ENCODE results near the gene NDUFAF3. TPM values are rescaled to one million over a fixed set of nuclear protein-coding genes. Genes with fewer than 3 reads are reported as not detected.

Gene NDUFAF3
- total RNA-seq, 1 experiment from 2014 or later: 133 TPM

- H3K9me3 Mint-ChIP-seq (ENCODE audit: low read depth, unreplicated experiment): no peaks in the 10 kb centered on the region
- TF ChIP-seq, protein P1, sequence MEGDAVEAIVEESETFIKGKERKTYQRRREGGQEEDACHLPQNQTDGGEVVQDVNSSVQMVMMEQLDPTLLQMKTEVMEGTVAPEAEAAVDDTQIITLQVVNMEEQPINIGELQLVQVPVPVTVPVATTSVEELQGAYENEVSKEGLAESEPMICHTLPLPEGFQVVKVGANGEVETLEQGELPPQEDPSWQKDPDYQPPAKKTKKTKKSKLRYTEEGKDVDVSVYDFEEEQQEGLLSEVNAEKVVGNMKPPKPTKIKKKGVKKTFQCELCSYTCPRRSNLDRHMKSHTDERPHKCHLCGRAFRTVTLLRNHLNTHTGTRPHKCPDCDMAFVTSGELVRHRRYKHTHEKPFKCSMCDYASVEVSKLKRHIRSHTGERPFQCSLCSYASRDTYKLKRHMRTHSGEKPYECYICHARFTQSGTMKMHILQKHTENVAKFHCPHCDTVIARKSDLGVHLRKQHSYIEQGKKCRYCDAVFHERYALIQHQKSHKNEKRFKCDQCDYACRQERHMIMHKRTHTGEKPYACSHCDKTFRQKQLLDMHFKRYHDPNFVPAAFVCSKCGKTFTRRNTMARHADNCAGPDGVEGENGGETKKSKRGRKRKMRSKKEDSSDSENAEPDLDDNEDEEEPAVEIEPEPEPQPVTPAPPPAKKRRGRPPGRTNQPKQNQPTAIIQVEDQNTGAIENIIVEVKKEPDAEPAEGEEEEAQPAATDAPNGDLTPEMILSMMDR (IDR thresholded peaks at IDR 0.05; ENCODE audit: unreplicated experiment): no peak
- H3K4me1 Mint-ChIP-seq (ENCODE audit: low read depth, unreplicated experiment): no peaks in the 10 kb centered on the region
- BruUV-seq (replicated peaks): no TSS peak
- H3K27me3 Mint-ChIP-seq (ENCODE audit: unreplicated experiment): no peaks in the 10 kb centered on the region
- H3K4me3 Mint-ChIP-seq (ENCODE audit: low read depth, unreplicated experiment): peak within 1 kb of the TSS; percentile 74
- H3K36me3 Mint-ChIP-seq (ENCODE audit: insufficient read depth, unreplicated experiment): peaks cover 95% of the 10 kb centered on the region
- CTCF ChIA-PET: interaction anchor here (0.7 to 1.8 kb wide), 5 partner anchors 11 to 322 kb away, joined by 3 to 5 read pairs (median 3); partner anchors contain the start of genes USP4 and WDR6
- peak; percentile 75 for DNase-seq
- intact Hi-C loops (cut with micrococcal nuclease; ENCODE audit: unreplicated experiment): no loop called here
- H3K27ac Mint-ChIP-seq (ENCODE audit: unreplicated experiment): peak within 1 kb of the TSS; percentile 75
These were observed 3.8 kb upstream of the NDUFAF3 start, which contains the start of gene DALRD3 for GRCh38 chr3:49017971-49018706. Gene DALRD3, minus strand, starts transcription at chr3:49018580. Its CDS starts 16 bp downstream, at chr3:49018564.

DNA sequence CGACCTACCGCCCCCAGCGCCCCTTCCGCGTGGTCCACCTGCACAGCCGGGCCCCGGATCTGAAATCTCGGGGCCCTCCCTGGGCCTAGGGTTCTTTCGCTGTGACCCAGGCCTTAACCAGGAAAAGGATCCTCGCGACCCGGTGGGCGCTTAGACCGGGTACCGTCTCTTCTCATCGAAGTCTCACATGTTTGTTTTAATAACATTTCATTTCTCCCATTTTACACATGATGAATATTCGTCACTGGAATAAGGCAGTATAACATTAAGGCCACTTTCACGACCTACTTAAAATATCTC, 3.3 kb upstream of the NDUFAF3 start:
- Mint-ChIP-seq H3K4me1 (ENCODE audit: low read depth, unreplicated experiment) (no peaks in the 10 kb centered on the region), H3K9me3 (ENCODE audit: low read depth, unreplicated experiment) (no peaks in the 10 kb centered on the region), H3K27me3 (ENCODE audit: unreplicated experiment) (no peaks in the 10 kb centered on the region), H3K27ac (ENCODE audit: unreplicated experiment) (peak overlapping the region; percentile 75), H3K36me3 (ENCODE audit: insufficient read depth, unreplicated experiment) (peaks cover 98% of the 10 kb centered on the region), H3K4me3 (ENCODE audit: low read depth, unreplicated experiment) (peak overlapping the region; percentile 74)
- no peak for DNase-seq
- CTCF ChIA-PET: interaction anchor here (1.1 to 1.2 kb wide), 3 partner anchors 11 to 321 kb away, joined by 3 to 4 read pairs (median 3); partner anchors contain the start of genes USP4 and WDR6
- no TSS peak for BruUV-seq (replicated peaks)
- intact Hi-C loops (cut with micrococcal nuclease; ENCODE audit: unreplicated experiment): no loop called here
- TF ChIP-seq, protein P1 (IDR thresholded peaks at IDR 0.05; ENCODE audit: unreplicated experiment): no peak

DNA sequence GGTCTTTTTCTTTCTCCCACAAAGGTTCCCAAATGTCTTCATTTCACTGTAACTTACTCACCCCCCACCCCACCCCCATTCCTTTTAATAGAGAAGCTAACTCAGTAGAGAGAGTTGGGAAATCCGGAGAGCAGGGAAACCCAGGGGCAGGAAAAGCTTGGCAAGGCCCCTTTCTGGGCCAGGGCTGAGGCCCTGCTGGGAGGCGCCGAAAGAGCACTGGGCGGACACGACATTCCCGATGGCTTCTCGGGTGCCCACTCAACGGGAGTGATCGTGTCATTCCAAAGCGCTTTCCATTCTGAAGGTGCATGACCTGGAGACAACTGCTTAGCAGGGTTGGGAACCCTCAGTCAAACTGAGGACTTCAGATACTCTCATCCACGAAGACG, 2.0 kb upstream of the NDUFAF3 start:
- CTCF ChIA-PET: interaction anchor here (0.6 to 1.2 kb wide), 4 partner anchors 32 to 705 kb away, joined by 3 to 5 read pairs (median 5); no protein-coding TSS in a partner anchor
- DNase-seq: peak; percentile 19
- Mint-ChIP-seq H3K36me3 (ENCODE audit: insufficient read depth, unreplicated experiment) (peaks cover 98% of the 10 kb centered on the region), H3K27ac (ENCODE audit: unreplicated experiment) (peak overlapping the region; percentile 88), H3K4me3 (ENCODE audit: low read depth, unreplicated experiment) (peak overlapping the region; percentile 74), H3K4me1 (ENCODE audit: low read depth, unreplicated experiment) (no peaks in the 10 kb centered on the region), H3K9me3 (ENCODE audit: low read depth, unreplicated experiment) (no peaks in the 10 kb centered on the region), H3K27me3 (ENCODE audit: unreplicated experiment) (no peaks in the 10 kb centered on the region)
- TF ChIP-seq, protein P1 (IDR thresholded peaks at IDR 0.05; ENCODE audit: unreplicated experiment): no peak
- no TSS peak for BruUV-seq (replicated peaks)
- intact Hi-C loops (cut with micrococcal nuclease; ENCODE audit: unreplicated experiment): no loop called here

DNA sequence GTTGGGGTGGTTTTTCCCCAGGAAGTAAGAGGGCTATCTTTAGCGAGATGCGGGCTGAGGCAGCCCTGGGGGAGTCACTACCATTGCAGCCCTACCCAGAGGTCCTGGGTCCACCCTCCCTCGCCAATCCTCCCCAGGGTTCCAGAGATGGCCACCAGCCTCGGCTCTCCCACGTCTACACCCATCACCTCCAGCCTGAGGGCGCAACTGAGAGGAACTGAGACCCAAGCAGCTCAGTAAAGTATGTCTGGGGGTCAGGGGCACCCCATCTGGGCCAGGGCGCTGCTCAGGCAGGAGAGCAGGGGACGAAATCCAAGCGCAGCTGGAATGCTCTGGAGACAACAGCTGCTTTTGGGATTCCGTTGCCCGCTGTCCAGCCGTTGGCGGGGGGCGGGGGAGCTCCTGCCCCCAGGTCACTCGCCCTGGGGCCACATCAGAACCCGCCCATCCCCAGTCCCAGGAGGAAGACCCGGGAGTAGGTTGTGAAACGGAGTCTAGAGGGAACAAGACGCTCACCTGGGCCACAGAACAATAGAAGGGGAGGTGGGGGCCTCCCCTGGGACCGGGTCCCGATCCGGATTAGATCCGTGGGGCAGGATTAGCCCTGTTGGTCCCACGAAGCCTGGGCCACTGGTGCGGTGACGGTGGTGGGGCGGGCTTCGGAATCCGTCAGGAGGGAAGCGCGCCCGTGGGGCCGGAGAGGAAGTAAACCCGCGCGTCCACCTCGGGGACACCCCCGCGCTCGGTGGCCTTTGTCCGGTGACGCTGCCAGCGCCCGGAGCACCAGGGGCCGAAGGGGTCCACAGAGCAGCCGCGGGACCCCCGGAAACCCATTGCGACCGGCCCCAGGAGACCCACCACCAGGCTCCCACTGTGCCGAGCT, 1.4 kb upstream of the NDUFAF3 start:
- Mint-ChIP-seq H3K27ac (ENCODE audit: unreplicated experiment) (peak overlapping the region; percentile 88), H3K27me3 (ENCODE audit: unreplicated experiment) (no peaks in the 10 kb centered on the region), H3K36me3 (ENCODE audit: insufficient read depth, unreplicated experiment) (peaks cover 98% of the 10 kb centered on the region), H3K9me3 (ENCODE audit: low read depth, unreplicated experiment) (no peaks in the 10 kb centered on the region), H3K4me1 (ENCODE audit: low read depth, unreplicated experiment) (no peaks in the 10 kb centered on the region), H3K4me3 (ENCODE audit: low read depth, unreplicated experiment) (peak overlapping the region; percentile 74)
- TSS peak; percentile 82 for BruUV-seq (replicated peaks)
- DNase-seq: peak; percentile 47
- TF ChIP-seq, protein P1 (IDR thresholded peaks at IDR 0.05; ENCODE audit: unreplicated experiment): no peak
- intact Hi-C loops (cut with micrococcal nuclease; ENCODE audit: unreplicated experiment): no loop called here
- CTCF ChIA-PET: interaction anchor here (0.6 to 2.0 kb wide), 7 partner anchors 13 to 319 kb away, joined by 3 to 8 read pairs (median 4); partner anchors contain the start of genes USP4 and WDR6
